Measurements from ENCODE around the gene CD19. TPM values are rescaled to one million over a fixed set of nuclear protein-coding genes. Genes with fewer than 3 reads are reported as not detected.
"Not testable (repeated sequence)": the region's sequence is repeated elsewhere in the genome, so short reads cannot be mapped to it uniquely, and the experiment has no call there.

CD19 gene
- total and polyA plus RNA-seq, 5 donors from 2014 or later: 0.52 to 2.8 TPM; not detected in 3

DNA sequence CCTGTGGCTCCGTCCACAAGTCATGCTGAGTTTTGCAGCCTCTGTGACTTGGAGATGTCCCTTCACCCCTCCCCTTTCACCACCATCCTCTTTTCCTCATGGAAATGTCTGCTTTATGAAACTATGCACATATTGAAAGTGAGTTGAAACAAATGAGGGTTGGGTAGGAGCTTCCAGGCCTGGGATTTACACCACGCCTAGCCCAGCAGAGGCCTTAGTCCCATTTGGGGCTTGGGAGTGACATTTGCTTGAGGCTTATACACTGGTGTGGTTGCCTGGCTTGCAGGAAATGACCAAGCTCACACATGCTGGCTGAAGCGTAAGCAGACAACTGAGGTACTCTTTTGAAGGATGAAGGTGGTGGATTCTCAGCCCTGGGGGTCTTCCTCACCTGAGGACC, 32.3 kb downstream of the CD19 start:
- ATAC-seq (ENCODE audit: low read depth in 2 of 2): no peak
- DNase-seq: no peak
- Histone ChIP-seq H3K4me1 (ENCODE audit: control insufficient read depth, insufficient read depth, low read length, poor library complexity, severe bottlenecking) (no peaks in the 10 kb centered on the region), H3K36me3 (ENCODE audit: control insufficient read depth, insufficient read depth, low read length) (peaks cover 55% of the 10 kb centered on the region), H3K9me3 (ENCODE audit: control insufficient read depth in 2 of 2, low read length in 2 of 2) (no peaks in the 10 kb centered on the region), H3K27me3 (ENCODE audit: control insufficient read depth, insufficient read depth, low read length) (no peaks in the 10 kb centered on the region), H3K27ac (ENCODE audit: insufficient read depth, low read length, poor library complexity, severe bottlenecking) (no peak overlapping the region), H3K4me3 (ENCODE audit: low read depth, low read length) (no peak overlapping the region)
- Mint-ChIP-seq H3K4me3 (no peak overlapping the region), H3K27ac (no peak overlapping the region), H3K4me1 (peaks cover 0 to 8% (median 6%) of the 10 kb centered on the region in 4 donors), H3K9me3 (no peaks in the 10 kb centered on the region), H3K27me3 (no peaks in the 10 kb centered on the region), H3K36me3 (peaks cover 34% of the 10 kb centered on the region)

DNA sequence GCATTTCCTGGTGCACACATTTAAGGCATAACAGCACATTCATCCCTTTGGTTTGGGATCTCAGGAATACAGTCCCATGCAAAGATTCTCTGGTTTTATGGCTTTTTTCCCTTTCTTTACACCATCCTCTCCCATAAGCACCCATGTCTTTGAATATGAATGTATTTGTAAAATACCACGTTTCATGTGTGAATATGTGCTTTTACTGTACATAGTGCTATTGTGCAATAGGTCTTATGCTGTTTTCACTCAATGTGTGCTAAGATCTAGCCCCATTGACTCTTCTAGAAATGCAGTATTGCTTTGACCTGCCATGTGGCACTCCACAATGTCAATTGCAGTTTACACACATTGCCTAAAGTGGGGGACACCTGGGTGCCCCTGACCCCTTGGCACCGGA, 32.7 kb downstream of the CD19 start:
- H3K27ac Mint-ChIP-seq: no peak overlapping the region
- H3K4me3 Mint-ChIP-seq: no peak overlapping the region
- DNase-seq (no peak), ATAC-seq (ENCODE audit: low read depth in 2 of 2) (no peak)
- peaks cover 0 to 8% (median 4%) of the 10 kb centered on the region in 4 donors for H3K4me1 Mint-ChIP-seq
- Histone ChIP-seq H3K27me3 (ENCODE audit: control insufficient read depth, insufficient read depth, low read length) (no peaks in the 10 kb centered on the region), H3K4me1 (ENCODE audit: control insufficient read depth, insufficient read depth, low read length, poor library complexity, severe bottlenecking) (no peaks in the 10 kb centered on the region), H3K27ac (ENCODE audit: insufficient read depth, low read length, poor library complexity, severe bottlenecking) (no peak overlapping the region), H3K4me3 (ENCODE audit: low read depth, low read length) (no peak overlapping the region), H3K36me3 (ENCODE audit: control insufficient read depth, insufficient read depth, low read length) (peaks cover 50% of the 10 kb centered on the region), H3K9me3 (ENCODE audit: control insufficient read depth in 2 of 2, low read length in 2 of 2) (no peaks in the 10 kb centered on the region)
- no peaks in the 10 kb centered on the region for H3K9me3 Mint-ChIP-seq
- peaks cover 34% of the 10 kb centered on the region for H3K36me3 Mint-ChIP-seq
- H3K27me3 Mint-ChIP-seq: no peaks in the 10 kb centered on the region

DNA sequence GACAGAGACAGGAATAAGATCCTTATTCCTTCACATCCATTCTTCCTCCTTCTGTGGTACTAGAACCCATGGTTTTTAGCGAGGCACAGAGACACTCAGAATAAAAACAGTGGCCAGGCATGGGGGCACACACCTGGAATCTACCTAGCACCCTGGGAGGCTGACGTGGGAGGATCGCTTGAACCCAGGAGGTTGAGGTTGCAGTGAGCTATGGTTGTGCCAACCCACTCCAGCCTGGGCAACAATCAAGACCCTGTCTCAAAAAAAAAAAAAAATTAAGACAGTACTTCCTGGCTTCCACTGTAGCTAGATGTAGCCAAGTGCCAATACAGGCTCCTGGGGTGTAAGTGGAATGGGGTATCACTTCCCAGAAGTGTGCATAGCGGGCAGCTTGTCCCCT, 35.4 kb downstream of the CD19 start:
- peaks cover 20% of the 10 kb centered on the region for H3K36me3 Mint-ChIP-seq
- ATAC-seq (ENCODE audit: low read depth in 2 of 2): no peak
- no peak overlapping the region for H3K4me3 ChIP-seq (ENCODE audit: low read depth, low read length)
- H3K27me3 ChIP-seq (ENCODE audit: control insufficient read depth, insufficient read depth, low read length): no peaks in the 10 kb centered on the region
- H3K27ac ChIP-seq (ENCODE audit: insufficient read depth, low read length, poor library complexity, severe bottlenecking): no peak overlapping the region
- H3K4me1 ChIP-seq (ENCODE audit: control insufficient read depth, insufficient read depth, low read length, poor library complexity, severe bottlenecking): no peaks in the 10 kb centered on the region
- peaks cover 32% of the 10 kb centered on the region for H3K36me3 ChIP-seq (ENCODE audit: control insufficient read depth, insufficient read depth, low read length)
- H3K4me1 Mint-ChIP-seq: peaks cover 0 to 4% (median 1%) of the 10 kb centered on the region in 4 donors
- H3K27me3 Mint-ChIP-seq: no peaks in the 10 kb centered on the region
- H3K27ac Mint-ChIP-seq: peak overlapping the region in 1 of 3 donors; percentile 46
- no peaks in the 10 kb centered on the region for H3K9me3 Mint-ChIP-seq
- H3K4me3 Mint-ChIP-seq: no peak overlapping the region
- DNase-seq: no peak
- H3K9me3 ChIP-seq (ENCODE audit: control insufficient read depth in 2 of 2, low read length in 2 of 2): no peaks in the 10 kb centered on the region

DNA sequence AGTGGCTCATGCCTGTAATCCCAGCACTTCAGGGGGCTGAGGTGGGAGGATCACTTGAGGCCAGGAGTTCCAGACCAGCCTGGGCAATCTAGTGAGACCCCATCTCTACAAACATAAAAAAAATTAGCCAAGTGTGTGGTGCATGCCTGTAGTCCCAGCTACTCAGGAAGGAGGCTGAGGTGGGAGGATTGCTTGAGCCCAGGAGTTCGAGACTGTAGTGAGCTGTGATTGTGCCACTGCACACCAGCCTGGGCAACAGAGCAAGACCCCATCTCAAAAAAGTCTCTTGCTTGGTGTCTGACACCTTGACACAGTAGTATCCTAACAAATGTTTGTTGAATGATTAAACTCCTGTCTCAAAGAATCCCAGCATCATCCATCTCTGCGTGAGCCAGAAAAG, 37.9 kb downstream of the CD19 start:
- not testable (repeated sequence) for H3K36me3 ChIP-seq (ENCODE audit: control insufficient read depth, insufficient read depth, low read length); H3K27me3 Mint-ChIP-seq; DNase-seq; H3K27ac Mint-ChIP-seq; H3K4me1 ChIP-seq (ENCODE audit: control insufficient read depth, insufficient read depth, low read length, poor library complexity, severe bottlenecking); H3K9me3 Mint-ChIP-seq; H3K36me3 Mint-ChIP-seq; ATAC-seq (ENCODE audit: low read depth in 2 of 2); H3K9me3 ChIP-seq (ENCODE audit: control insufficient read depth in 2 of 2, low read length in 2 of 2); H3K4me3 ChIP-seq (ENCODE audit: low read depth, low read length); H3K27ac ChIP-seq (ENCODE audit: insufficient read depth, low read length, poor library complexity, severe bottlenecking); H3K27me3 ChIP-seq (ENCODE audit: control insufficient read depth, insufficient read depth, low read length)
- Mint-ChIP-seq H3K4me1 (peaks cover 0 to 13% (median 5%) of the 10 kb centered on the region in 4 donors), H3K4me3 (peak overlapping the region in 1 of 4 donors; percentile 60)

DNA sequence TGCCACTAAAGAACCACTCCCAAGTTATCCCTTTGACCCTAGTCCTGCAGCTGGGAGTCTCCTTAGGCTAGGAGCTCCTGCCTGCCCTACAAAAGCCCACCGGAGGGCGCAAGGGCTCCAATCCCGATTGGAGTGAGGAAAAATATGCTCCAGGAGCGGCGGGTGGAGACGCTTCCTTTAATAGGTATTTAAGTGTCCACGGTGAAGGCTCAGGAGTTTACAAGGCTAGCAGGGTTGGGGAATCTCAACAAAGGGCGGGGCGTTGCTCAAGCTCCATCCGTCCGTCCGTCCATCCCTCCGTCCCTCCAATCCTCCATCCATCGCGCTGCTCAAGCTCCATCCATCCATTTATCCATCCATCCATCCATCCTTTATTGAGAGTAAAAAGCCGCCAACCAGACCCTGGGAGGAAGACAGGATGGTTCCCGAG, 42.3 kb downstream of the CD19 start:
- no peaks in the 10 kb centered on the region for H3K9me3 Mint-ChIP-seq
- H3K4me3 Mint-ChIP-seq: peak overlapping the region; percentile 96 to 99 (median 98)
- Histone ChIP-seq H3K36me3 (ENCODE audit: control insufficient read depth, insufficient read depth, low read length) (peaks cover 8% of the 10 kb centered on the region), H3K27ac (ENCODE audit: insufficient read depth, low read length, poor library complexity, severe bottlenecking) (peak overlapping the region; percentile 60), H3K9me3 (ENCODE audit: control insufficient read depth in 2 of 2, low read length in 2 of 2) (no peaks in the 10 kb centered on the region), H3K4me3 (ENCODE audit: low read depth, low read length) (peak overlapping the region; percentile 87), H3K4me1 (ENCODE audit: control insufficient read depth, insufficient read depth, low read length, poor library complexity, severe bottlenecking) (peaks cover 26% of the 10 kb centered on the region), H3K27me3 (ENCODE audit: control insufficient read depth, insufficient read depth, low read length) (no peaks in the 10 kb centered on the region)
- peaks cover 12 to 45% (median 26%) of the 10 kb centered on the region in 4 donors for H3K4me1 Mint-ChIP-seq
- H3K27ac Mint-ChIP-seq: peak overlapping the region; percentile 93 to 99 (median 98)
- ATAC-seq (ENCODE audit: low read depth in 2 of 2) (peak in 1 of 2 donors; percentile 2), DNase-seq (peak in 1 of 3 donors; percentile 34)
- H3K27me3 Mint-ChIP-seq: no peaks in the 10 kb centered on the region
- peaks cover 8% of the 10 kb centered on the region for H3K36me3 Mint-ChIP-seq

DNA sequence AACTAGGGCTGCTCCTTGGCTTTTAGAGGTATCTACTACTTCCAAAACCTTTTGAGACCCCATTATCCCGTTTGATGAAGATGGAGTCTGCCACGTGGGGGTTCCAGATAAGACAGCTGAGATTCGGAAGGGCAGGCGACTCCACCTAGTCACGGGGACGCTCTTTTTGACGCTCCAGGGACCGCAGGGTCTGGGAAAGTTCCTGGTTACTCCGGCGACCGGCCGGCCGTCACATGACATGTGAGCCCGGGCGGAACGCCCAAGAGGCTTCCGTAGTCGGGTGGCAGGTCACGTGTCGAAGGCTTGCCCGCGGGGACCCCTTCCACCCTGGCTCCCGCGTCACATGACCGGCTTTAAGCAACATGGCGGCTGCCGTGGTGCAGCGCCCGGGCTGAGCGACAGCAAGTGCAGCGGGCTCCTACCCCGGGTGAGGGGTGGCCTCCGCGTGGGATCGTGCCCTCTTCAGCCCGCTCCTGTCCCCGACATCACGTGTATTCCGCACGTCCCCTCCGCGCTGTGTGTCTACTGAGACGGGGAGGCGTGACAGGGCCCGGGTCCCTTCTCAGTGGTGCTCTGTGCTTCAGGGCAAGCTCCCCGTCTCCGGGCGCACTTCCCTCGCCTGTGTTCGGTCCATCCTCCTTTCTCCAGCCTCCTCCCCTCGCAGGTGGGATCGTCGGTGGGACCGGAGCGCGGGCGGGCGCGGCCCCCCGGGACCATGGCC, 42.8 kb downstream of the CD19 start, which contains the start of gene SPNS1:
TSS of gene SPNS1 (plus strand) at position 342 of the 721 bp plus-strand sequence. CDS start at position 716, 374 bp downstream.
- H3K4me3 Mint-ChIP-seq: peak within 1 kb of the TSS; percentile 96 to 99 (median 98)
- H3K27ac ChIP-seq (ENCODE audit: insufficient read depth, low read length, poor library complexity, severe bottlenecking): peak within 1 kb of the TSS; percentile 60
- H3K27me3 ChIP-seq (ENCODE audit: control insufficient read depth, insufficient read depth, low read length): no peaks in the 10 kb centered on the region
- peak; percentile 86 to 96 (median 87) for DNase-seq
- H3K9me3 ChIP-seq (ENCODE audit: control insufficient read depth in 2 of 2, low read length in 2 of 2): no peaks in the 10 kb centered on the region
- peaks cover 26% of the 10 kb centered on the region for H3K4me1 ChIP-seq (ENCODE audit: control insufficient read depth, insufficient read depth, low read length, poor library complexity, severe bottlenecking)
- H3K36me3 Mint-ChIP-seq: peaks cover 8% of the 10 kb centered on the region
- H3K9me3 Mint-ChIP-seq: no peaks in the 10 kb centered on the region
- ATAC-seq (ENCODE audit: low read depth in 2 of 2): peak; percentile 91
- H3K4me3 ChIP-seq (ENCODE audit: low read depth, low read length): peak within 1 kb of the TSS; percentile 87
- no peaks in the 10 kb centered on the region for H3K27me3 Mint-ChIP-seq
- peaks cover 12 to 45% (median 26%) of the 10 kb centered on the region in 4 donors for H3K4me1 Mint-ChIP-seq
- peaks cover 8% of the 10 kb centered on the region for H3K36me3 ChIP-seq (ENCODE audit: control insufficient read depth, insufficient read depth, low read length)
- H3K27ac Mint-ChIP-seq: peak within 1 kb of the TSS; percentile 93 to 99 (median 98)

DNA sequence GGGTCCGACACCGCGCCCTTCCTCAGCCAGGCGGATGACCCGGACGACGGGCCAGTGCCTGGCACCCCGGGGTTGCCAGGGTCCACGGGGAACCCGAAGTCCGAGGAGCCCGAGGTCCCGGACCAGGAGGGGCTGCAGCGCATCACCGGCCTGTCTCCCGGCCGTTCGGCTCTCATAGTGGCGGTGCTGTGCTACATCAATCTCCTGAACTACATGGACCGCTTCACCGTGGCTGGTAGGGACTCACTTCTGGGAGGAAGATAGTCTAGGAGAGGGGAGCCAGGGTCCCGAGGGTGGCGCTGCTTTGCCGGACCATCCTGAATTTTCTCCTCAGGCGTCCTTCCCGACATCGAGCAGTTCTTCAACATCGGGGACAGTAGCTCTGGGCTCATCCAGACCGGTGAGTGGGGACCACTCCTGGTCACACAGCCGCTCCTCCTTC, 43.4 kb downstream of the CD19 start:
- no peak for DNase-seq
- peaks cover 8% of the 10 kb centered on the region for H3K36me3 Mint-ChIP-seq
- peaks cover 12 to 45% (median 26%) of the 10 kb centered on the region in 4 donors for H3K4me1 Mint-ChIP-seq
- Histone ChIP-seq H3K9me3 (ENCODE audit: control insufficient read depth in 2 of 2, low read length in 2 of 2) (no peaks in the 10 kb centered on the region), H3K4me1 (ENCODE audit: control insufficient read depth, insufficient read depth, low read length, poor library complexity, severe bottlenecking) (peaks cover 26% of the 10 kb centered on the region), H3K27ac (ENCODE audit: insufficient read depth, low read length, poor library complexity, severe bottlenecking) (peak overlapping the region; percentile 60), H3K4me3 (ENCODE audit: low read depth, low read length) (peak overlapping the region; percentile 62), H3K36me3 (ENCODE audit: control insufficient read depth, insufficient read depth, low read length) (peaks cover 9% of the 10 kb centered on the region), H3K27me3 (ENCODE audit: control insufficient read depth, insufficient read depth, low read length) (no peaks in the 10 kb centered on the region)
- peak overlapping the region; percentile 69 to 98 (median 87) for H3K27ac Mint-ChIP-seq
- H3K27me3 Mint-ChIP-seq: no peaks in the 10 kb centered on the region
- no peak for ATAC-seq (ENCODE audit: low read depth in 2 of 2)
- peak overlapping the region; percentile 96 to 99 (median 98) for H3K4me3 Mint-ChIP-seq
- H3K9me3 Mint-ChIP-seq: no peaks in the 10 kb centered on the region

Measured in CD4-positive, CD25-positive, alpha-beta regulatory T cell (primary cell).